ENCODE data around the gene ZER1.
"Not testable (repeated sequence)": the region's sequence is repeated elsewhere in the genome, so short reads cannot be mapped to it uniquely, and the experiment has no call there.

The ZER1 gene

DNA sequence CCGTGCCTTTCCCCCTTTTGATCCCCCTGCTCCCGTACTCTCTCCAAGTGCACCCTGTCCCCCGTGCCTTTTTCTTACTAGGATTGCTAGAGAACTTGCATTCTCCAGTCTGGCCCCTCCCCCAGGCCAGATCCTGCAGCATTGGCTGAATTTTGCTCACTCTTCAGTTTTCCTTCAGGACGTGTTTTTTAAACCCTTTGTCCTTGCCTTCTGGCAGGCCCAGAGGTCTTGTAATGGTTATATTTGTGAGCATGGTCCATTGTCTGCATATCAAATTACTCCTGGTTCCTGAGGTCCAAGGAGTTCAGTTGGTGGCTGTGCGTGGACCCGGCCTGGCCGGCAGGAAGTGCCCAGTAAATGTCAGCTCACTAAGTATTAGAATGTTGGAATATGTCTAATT is 15.9 kb upstream of the ZER1 start:
- no peak for DNase-seq (ENCODE audit: low read depth)

DNA sequence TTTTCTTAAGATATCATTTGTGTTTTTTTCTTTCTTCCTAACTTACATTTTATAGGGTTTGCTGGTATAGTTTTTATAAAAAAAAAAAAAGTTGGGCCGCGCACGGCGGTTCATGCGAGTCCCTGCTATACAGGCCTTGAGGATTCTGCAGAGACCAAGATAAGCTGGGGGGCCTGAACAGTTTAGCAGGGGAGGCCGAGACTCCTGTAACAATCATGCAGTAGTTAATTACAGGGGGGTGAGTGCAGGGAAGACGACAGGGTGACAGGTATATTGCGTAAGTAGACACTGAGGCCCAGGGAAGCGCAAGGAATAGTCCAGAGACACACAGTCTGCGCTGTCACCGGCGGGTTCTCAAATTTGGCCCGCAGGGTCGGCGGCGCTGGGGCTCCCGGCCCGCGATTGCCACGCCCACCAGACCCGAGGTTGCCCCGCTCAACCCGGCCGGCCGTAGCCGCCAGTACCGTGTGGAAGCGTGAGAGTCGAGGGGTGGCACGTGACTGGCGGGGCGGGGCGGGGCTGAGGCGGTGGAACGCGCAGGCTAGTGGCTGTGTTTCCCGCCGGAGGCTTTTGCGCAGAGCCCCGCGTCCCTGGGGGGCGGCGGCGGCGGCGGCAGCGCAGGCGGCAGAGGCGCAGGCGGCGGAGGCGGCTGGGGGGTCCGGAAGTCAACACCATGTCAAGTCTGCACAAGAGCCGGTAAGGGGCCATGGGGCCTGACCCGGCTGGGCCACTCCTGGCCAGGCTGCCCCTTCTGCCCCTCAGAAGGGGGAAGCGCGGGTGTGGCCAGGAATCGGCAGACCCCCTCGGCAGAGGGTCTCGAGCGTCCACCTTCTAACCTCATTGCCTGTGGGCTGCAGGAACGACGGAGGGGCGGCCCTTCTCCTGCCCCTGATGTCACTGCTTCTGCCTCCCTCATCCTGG is 15.2 kb upstream of the ZER1 start, which contains the start of gene TBC1D13:
TSS of gene TBC1D13 (plus strand) at position 573 of the 921 bp plus-strand sequence. CDS start at position 674, 101 bp downstream.
- peak; percentile 87 for DNase-seq (ENCODE audit: low read depth)

DNA sequence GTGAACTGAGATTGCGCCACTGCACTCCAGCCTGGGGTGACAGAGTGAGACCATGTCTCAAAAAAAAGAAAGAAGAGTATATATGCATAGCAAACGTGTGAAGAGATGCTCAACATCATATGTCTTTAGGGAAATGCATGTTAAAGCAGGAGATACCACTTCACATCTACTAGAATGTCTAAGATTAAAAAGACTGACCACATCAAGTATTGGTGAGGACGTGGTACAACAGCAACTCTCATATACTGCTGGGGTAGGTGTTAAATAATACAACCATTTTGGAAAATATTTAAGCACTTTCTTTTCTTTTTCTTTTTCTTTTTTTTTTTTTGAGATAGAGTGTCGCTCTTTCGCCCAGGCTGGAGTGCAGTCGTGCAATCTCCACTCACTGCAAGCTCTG is 13.7 kb upstream of the ZER1 start:
- no peak for DNase-seq (ENCODE audit: low read depth)

DNA sequence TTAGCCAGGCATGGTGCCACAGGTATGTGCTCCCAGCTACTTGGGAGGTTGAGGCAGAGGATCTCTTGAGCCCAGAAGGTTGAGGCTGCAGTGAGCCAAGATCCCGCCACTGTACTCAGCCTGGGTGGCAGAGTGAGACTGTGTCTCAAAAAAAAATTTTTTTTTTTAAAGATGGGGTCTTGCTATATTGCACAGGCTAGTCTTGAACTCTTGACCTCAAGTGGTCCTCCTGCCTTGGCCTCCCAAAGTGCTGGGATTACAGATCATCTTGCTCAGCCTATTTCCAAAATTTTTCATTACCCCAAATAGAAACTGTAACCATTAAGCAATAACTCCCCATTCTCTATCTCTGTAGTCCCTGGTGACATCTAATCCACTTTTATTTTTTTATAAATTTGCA is 10.9 kb upstream of the ZER1 start:
- no peak for DNase-seq (ENCODE audit: low read depth)

- no peak for DNase-seq (ENCODE audit: low read depth)
Observed at GRCh38 chr9:128781187-128782070, 9.7 kb upstream of the ZER1 start.

DNA sequence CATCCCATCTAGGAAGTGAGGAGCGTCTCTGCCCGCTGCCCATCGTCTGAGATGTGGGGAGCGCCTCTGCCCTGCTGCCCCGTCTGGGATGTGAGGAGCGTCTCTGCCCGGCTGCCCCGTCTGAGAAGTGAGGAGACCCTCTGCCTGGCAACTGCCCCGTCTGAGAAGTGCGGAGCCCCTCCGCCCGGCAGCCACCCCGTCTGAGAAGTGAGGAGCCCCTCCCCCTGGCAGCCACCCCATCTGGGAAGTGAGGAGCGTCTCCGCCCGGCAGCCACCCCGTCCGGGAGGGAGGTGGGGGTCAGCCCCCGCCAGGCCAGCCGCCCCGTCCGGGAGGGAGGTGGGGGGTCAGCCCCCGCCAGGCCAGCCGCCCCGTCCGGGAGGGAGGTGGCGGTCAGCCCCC is 8.4 kb upstream of the ZER1 start:
- DNase-seq (ENCODE audit: low read depth), result not testable (repeated sequence)

GRCh38 chr9:128774804-128775203 is 3.1 kb upstream of the ZER1 start:
- no peak for DNase-seq (ENCODE audit: low read depth)

DNA sequence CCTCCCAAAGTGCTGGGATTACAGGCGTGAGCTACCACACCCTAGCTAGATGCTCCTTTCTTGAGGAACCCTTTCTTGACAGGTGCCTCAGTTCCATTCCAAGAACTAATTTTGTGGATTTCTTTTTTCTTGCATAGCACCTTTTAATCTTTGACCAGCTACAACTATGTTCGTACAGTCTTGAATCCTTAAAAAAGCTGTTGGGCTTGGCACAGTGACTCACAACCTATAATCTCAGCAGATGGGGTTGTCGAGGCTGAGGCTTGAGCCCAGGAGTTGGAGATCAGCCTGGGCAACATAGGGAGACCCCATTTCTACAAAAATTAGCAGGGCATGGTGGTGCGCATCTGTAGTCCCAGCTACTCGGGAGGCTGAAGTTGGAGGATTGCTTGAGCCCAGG is 1.3 kb upstream of the ZER1 start:
- DNase-seq (ENCODE audit: low read depth), result no peak

DNA sequence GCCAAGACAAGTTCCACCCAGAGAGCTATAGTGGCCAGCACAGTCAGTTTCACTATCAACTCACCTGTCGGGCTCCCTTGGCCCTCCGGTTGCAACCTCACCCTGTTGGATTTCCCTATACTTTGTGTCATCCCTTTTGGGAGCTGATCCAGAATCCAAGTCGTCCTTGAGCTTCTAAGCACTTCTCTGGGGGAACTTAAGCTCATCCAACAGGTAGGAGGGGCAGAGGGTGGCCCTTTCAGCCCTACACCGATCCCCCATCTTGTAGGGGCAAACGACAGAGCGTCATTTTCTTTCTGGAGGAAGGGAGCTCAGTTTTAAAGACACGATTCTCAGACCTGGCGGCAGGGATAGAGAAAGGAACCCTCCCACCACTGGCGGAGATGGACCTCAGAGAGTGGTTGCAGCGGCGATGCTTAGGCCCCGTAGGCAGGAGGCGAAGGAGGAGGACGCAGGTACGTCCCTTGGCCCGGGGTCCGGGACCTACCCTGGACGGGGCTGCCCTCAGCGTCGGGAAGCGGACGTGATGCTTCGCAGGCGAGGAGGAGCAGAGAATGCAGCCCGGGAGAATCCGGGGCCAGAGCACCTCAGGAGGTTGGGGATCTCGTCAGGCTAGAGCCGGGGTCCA is 519 bp downstream of the ZER1 start:
- no peak for DNase-seq (ENCODE audit: low read depth)

- no peak for DNase-seq (ENCODE audit: low read depth)
Observed at GRCh38 chr9:128770286-128771030, 1.3 kb downstream of the ZER1 start.

- no peak for DNase-seq (ENCODE audit: low read depth)
Observed at GRCh38 chr9:128768606-128769005, 3.1 kb downstream of the ZER1 start.

- DNase-seq (ENCODE audit: low read depth), result no peak
Observed at GRCh38 chr9:128765499-128765898, 6.2 kb downstream of the ZER1 start.

DNA sequence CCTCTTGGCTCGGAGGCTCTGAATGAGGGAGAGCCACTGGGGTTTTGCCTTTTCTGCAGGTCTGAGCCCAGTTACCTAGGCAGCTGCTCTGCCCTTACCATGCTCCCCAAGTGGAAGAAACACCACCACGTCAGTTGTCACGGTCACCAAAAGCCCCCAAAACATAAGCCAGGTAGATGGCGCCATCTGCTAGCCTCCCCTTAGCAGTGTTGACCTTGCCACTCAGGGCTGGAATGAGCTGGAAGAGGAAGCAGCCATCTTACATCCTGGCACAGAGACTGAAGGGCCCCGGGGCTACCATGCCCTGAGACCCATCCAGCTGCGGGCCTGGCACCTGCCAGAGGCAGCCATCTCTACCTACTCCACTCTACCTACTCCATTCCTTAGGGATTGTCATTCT is 7.4 kb downstream of the ZER1 start:
- DNase-seq (ENCODE audit: low read depth), result no peak

DNA sequence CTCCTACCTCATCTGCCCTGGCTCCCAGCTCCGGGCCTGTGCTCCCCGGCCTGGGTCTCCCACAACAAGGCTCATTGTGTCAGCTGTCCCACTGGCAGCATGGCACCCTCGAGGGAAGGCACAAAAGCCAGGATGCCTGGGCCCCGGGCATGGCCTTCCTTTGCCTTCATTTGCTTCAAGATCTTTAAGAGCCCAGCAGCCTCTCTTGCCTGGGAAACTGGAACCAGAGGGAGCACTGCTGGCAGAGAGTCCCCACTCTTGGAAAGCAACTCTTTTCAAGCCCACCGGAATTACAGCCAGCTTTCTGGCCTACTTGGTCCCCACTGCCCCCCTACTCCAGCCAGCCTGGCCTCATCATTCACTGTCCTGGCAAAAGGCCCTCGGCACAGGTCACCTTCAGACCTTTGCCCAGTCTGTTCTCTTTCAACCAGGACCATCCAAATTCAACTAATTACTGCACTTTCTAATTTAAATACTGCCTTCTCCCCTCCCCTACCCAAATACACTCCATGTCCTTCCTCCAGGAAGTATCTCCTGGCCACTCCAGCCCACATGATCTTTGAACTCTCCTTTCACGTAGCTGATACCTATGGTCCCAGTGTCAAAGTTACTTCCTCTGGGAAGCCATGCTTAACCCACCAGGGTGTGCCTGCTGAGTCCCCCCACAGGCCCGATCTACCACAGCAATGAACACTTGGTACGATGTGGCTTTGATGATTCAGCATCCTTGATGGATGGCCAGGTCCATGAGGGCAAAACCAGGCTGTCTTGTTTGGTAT is 8.9 kb downstream of the ZER1 start:
- no peak for DNase-seq (ENCODE audit: low read depth)

DNA sequence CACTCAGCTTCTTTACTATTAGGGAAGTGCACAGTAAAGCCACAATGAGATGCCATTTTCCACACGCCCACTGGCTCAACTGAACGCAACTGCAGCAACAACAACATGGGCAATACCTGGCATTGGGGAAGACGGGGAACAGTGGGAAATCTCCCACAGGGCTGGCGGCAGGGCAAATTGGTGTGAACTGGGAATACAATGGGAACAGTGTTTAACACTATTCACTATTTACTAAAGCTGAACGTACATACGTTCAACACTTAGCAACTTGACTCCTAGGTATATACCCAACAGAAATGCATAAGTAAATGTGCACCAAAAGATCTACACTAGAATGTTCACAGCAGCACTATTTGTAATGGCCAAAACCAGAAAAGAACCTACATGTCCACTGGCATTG is 14.1 kb downstream of the ZER1 start:
- DNase-seq (ENCODE audit: low read depth), result no peak

GRCh38 chr9:128753627-128754026 is 18.1 kb downstream of the ZER1 start:
- DNase-seq (ENCODE audit: low read depth), result no peak

- DNase-seq (ENCODE audit: low read depth), result no peak
Observed at GRCh38 chr9:128750926-128751595, 20.7 kb downstream of the ZER1 start.

DNA sequence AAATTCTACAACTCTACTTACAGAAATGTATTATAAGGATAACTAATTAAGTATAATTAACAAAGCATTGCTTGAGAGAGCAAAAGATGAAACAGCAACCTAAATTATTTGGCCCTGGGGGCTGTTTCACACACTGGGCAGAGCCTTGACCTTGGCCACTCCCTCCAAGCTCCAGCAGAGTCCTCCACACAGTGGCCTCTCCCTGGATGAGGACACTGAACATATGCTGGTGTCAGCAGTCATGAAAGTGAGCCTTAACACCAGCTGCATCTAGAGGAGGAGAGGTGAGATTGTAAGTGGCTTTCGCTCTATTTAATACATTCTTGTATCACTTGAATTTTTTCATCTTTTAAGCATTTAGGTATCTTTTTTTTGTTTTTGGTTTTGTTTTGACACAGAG is 24.5 kb downstream of the ZER1 start:
- DNase-seq (ENCODE audit: low read depth), result no peak

GRCh38 chr9:128743421-128743820 is 28.3 kb downstream of the ZER1 start:
- DNase-seq (ENCODE audit: low read depth), result no peak

DNA sequence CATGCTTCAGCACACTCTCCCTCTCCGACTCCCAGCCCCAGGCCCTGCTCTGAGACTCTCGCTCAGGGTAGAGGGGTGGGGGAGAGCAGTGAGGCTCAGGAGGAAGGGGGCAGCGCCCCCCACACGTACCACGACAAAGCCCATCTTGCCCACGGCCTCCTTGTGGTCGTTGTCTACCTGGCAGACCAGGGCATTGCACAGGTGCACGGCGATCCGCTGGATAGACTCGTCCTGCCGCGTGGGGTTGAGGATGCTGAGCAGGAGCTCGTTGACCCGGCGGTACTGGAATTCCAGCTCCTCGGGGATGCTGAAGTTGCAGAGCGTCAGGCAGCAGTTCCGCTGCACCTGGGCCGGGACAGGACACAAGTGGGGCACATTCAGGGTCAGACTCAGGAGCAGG is 29.3 kb downstream of the ZER1 start:
- no peak for DNase-seq (ENCODE audit: low read depth)

Measured in T follicular helper cell (primary cell).